HG02943 (cell line): ENCODE results near the gene CLDN24.

ENCODE experiments used
- ATAC-seq: cut with Tn5 transposase; IDR thresholded peaks from one replicate; pipeline ENCODE4 v1.9.1; 2021; ENCODE audit warnings: mild to moderate bottlenecking, low read depth, moderate library complexity; ENCODE audit not compliant: unreplicated experiment

The CLDN24 gene

GRCh38 chr4:183322326-183322725 lies at the start of gene CLDN24:
CLDN24 (minus strand) TSS chr4:183322426; CDS start chr4:183322426, 0 bp downstream.
- no peak for ATAC-seq

DNA sequence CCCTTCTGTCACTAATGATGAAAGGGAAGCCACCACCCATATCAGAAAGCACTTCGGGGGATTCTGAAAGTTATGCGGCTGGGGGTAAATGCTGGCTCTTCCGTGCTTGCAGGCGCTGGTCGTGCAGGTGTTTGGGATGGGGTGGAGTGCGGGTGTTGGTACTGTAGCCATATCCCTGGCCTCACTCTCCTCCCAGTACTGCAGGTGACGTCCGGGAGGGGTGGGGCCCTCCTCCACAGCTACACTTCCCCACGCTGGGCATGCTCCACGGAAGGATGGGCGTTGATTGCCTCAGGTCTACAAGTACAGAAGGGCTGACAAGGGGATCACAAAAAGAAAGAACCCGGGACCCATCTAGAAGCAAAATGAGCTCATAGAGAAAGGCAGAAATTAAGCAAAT lies 48.6 kb upstream of the CLDN24 start:
- ATAC-seq: no peak

- no peak for ATAC-seq
These were observed 46.8 kb upstream of the CLDN24 start for GRCh38 chr4:183369073-183369472.

DNA sequence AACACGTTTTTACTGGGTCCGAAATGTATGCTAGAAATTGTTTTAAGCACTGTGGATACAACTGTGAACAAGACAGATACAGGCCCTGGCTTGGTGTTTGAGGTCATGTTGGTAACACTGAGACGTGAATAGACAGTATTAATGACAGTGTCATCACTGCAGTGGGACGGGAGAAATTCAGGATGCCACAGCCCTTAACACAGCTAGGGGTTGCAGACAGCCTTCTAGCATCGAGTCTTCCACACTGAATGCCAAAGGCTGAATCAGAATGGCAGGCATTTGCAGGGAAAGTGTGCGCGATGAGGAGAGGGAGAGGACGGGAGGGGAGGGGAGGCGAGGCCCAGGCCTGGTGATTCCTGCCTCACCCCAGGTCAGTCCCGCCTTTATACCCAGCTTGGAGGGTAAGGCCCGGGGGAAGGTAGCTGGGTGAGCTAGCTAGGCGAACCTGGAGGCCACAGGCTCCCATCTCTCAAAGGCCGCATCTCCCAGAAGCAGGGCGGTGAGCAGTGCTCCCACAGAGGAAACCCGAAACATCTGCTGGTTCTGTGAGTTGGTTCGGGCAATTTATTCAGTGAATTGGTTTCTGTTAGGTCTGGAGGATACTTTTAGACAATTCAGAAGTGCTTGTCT lies 44.1 kb upstream of the CLDN24 start:
- no peak for ATAC-seq

- no peak for ATAC-seq
These were observed 41.8 kb upstream of the CLDN24 start for GRCh38 chr4:183364025-183364424.

DNA sequence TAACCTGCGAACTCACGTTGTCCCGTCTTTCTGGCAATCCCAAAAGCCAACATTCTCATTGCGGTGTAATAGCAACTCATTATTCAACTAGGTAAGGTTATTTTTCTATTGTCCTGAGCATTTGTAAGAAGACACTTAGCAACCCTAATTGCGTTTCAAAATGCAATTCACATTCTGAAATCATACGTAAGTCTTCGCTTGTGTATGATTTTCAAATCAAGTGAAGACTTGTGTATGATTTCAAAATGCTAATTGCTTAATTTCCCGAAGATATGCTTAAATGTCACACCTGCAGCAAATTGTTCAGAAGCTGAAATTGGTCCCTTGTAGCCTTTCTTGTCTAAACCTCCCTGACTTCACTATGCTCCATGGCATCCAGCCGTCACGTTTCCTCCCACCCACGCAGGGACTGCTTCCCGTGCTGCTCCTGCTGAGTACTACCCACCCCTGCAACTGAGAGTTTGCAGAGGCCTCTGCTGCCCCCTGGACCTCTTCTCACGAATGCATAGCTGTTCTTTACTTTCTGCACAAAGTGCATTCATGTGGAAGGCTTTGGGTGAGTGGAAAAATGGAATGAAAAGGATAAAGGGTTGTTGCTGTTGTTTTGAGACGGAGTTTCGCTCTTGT lies 40.8 kb upstream of the CLDN24 start:
- ATAC-seq: no peak

- ATAC-seq: no peak
These were observed 39.8 kb upstream of the CLDN24 start for GRCh38 chr4:183362036-183362435.

DNA sequence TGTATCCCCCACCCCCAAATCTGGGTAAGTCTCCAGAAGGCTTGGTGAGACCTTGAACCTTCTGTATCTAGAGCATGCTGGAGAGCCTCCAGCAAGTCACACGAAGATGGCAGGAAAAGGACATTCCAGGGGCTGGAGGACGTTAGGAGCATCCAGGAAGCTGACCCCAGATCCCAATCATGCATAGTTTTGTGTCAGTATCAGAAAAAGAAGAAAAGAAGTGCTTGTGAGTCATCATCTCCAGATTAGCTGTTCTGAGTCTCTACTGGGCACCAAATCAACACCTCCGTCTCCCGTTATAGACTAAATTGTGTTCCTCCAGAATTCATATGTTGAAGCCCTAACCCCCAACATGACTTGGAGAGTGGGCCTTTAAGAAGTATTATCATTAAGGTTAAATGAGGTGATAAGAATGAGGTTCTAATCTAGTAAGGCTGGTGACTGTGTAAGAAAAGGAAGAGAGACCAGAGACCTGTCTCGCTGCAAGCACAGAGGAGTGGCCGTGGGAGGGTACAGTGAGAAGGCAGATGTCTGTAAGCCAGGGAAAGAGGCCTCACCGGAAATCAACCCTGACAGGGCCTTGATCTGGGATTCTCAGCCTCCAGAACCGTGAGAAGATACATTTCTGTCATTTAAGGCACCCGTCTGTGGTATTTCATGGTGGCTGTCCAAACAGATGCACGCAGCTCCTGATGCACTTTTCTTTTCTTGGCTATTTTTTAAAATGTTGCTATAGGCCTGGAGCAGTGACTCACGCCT lies 38.1 kb upstream of the CLDN24 start:
- no peak for ATAC-seq

DNA sequence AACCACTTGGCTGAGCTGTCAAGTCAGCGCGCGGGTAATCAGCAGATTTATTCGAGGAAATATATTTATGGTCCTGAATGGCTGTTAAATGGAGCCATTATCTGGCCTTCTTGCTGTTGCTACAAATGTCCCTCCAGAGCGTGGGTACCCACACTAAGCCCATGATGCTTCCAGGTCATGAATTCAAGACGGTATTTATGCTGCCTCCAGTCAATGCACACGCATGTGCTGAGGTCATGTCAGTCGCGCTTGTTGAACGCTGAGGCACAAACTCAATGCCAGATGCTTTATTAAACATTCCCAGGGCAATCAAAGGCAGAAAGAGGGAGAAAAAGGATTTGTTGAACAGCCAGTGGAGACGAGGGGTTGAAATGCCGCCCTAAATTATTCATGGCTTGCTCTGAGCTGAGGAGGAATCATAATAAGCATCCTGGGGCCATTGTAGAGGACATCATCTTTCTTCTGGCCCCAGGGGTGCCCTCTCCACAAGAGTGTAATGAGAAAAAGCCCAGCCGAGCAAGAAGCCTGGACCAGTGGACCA lies 36.1 kb upstream of the CLDN24 start:
- no peak for ATAC-seq

- no peak for ATAC-seq
These were observed 34.9 kb upstream of the CLDN24 start for GRCh38 chr4:183356931-183357675.

GRCh38 chr4:183356173-183356830 lies 34.1 kb upstream of the CLDN24 start:
- ATAC-seq: no peak

DNA sequence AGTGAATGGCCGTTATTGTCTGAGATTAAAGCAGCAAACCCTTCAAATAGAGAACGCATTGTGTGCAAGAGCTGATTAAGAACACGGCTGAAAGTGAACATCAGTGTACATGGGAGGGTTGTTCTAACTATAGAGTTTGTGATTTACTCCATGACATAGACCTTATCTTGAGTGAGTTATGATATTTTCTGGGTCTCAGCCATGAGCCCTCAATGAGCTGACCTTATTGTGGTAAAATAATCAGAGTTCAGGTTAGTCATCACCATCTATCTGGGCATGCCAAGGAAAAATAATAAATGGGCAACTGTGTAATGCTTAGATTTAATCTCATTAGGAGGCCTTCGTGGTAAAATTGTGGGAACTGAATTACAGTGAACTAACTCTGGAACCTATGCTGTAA lies 33.2 kb upstream of the CLDN24 start:
- ATAC-seq: no peak

DNA sequence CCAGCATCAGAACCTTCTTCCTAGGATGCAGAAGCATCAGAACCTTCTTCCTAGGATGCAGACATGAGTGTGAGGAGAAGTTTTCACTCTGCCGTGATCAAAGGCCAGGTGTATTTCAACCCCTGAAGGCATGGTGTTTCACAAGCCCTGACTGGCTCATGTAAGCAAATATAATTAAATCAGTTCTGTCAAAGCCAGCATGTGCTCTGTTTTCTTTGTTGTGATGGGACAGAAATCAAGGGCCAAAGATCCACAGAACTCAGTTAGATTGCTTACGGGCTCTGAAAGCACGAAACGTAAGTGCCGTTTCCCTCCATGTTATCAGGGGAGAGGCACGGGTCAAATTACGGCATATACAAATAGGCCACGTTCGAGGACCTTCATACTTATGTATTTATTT lies 32.0 kb upstream of the CLDN24 start:
- no peak for ATAC-seq

DNA sequence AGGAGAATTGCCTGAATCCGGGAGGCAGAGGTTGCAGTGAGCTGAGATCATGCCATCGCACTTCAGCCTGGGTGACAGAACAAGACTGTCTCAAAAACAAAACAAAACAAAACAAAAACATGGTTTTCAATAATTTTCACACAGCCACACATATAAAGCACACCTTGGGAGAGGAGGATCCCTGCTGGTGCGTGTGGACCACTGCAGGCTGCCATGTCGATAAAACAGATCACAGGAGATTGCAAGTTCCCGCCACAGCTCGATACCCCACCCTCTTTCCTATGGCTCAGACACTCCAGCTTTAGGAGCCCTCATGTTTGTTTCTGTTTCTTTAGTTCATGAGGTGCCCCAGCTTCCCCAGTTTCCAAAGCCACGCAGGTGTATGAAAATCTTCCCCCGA lies 31.3 kb upstream of the CLDN24 start:
- no peak for ATAC-seq

GRCh38 chr4:183352546-183352945 lies 30.3 kb upstream of the CLDN24 start:
- no peak for ATAC-seq

GRCh38 chr4:183350317-183351071 lies 28.3 kb upstream of the CLDN24 start:
- ATAC-seq: no peak

DNA sequence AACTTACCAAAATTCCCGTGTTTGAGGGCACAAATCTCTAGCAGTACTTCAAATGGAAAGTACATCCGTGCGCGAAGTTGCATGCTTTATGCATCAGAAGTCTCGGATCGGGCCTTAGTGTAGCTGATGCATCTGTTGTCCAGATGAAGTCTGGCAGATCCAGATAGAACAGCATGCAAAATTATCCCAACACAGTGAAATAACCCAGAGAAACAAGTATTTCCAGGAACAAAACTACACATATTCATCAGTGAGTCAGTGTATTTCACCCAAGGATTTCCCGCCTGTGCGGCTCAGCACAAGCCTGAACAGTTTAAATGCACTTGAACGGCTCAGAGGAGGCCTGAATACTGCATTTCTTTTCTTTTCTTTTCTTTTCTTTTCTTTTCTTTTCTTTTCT lies 27.4 kb upstream of the CLDN24 start:
- no peak for ATAC-seq

DNA sequence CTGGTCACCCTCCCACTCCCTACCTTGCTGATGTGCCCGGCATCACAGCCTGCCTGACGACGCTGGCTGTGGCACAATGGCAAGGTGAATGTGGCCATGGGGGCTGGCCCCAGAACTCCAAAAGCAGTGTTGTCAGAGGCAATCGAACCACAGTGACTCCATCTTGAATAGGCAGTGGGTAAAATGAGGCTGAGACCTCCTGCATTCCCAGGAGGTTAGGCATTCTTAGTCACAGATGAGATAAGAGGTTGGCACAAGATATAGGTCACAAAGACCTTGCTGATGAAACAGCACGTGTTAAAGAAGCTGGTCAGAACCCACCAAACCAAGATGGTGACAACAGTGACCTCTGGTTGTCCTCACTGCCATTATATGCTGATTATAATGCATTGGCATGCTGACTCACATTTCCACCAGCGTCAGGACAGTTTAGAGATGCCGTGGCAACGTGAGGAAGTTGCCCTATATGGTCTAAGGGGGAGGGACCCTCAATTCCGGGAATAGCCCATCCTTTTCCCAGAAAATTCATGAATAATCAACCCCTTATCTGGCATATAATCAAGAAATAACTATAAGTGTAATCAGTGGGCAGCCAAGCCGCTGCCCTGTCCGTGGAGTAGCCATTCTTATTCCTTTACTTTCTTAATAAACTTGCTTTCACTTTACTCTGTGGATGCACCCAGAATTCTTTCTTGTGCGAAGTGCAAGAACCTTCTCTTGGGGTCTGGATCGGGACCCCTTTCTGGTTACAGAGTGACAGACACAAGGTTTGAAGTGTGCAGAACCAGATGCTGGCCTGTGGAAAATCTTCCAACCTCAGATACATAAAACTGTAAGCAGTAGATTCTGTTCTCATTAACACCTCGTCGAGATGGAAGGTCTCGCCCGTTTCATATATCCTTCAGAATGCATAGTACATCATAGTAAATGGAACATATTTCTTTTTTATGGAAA lies 26.8 kb upstream of the CLDN24 start:
- ATAC-seq: no peak

DNA sequence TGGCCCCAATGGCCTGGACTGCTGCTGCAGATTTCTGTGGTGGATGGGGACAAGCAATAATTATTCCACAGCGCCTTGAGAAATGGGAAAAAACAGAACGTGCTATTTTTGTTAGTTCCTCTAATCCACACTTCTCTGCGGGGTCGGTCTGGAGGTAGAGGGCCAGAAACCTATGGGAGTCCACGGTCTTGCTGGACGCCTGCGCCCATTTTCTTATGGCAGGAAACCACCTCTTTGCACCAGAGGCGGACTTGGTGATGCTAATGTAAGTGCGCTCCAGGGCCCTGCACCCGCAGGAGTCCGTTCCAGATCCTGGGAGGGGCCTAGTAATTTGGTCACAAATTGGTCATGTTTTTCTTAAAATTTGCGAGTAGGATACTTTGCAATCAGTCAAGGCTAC lies 25.9 kb upstream of the CLDN24 start:
- no peak for ATAC-seq
